Osteoblast (primary cell): ENCODE results near the gene ZNF598. TPM values are rescaled to one million over a fixed set of nuclear protein-coding genes. Genes with fewer than 3 reads are reported as not detected.
"Not testable (repeated sequence)": the region's sequence is repeated elsewhere in the genome, so short reads cannot be mapped to it uniquely, and the experiment has no call there.

Experiments used
- DNase-seq: peaks from one replicate; pipeline ENCODE4 v3.0.0; 2011; ENCODE audit warnings: low spot score, mixed read lengths; ENCODE audit not compliant: insufficient read length; ENCODE audit errors: missing footprints
- H2AFZ ChIP-seq: 2 replicates; pipeline ENCODE4 v1.6.0; 2011; ENCODE audit warnings: mild to moderate bottlenecking, low read length
- H3K27ac ChIP-seq: 2 replicates; pipeline ENCODE4 v1.5.1; 2011; ENCODE audit warnings: mild to moderate bottlenecking, low read depth, low read length, moderate library complexity
- H3K27me3 ChIP-seq: 2 replicates; pipeline ENCODE4 v1.6.0; 2012; ENCODE audit warnings: mild to moderate bottlenecking, control low read depth, inconsistent platforms, low read length, moderate library complexity; ENCODE audit not compliant: insufficient read depth
- H3K36me3 ChIP-seq: 2 replicates; pipeline ENCODE4 v1.5.1; 2011; ENCODE audit warnings: mild to moderate bottlenecking, low read length, control low read depth, moderate library complexity; ENCODE audit not compliant: insufficient read depth
- H3K4me1 ChIP-seq: 2 replicates; pipeline ENCODE4 v1.5.1; 2011; ENCODE audit warnings: mild to moderate bottlenecking, low read length, control low read depth, moderate library complexity; ENCODE audit not compliant: insufficient read depth
- H3K4me2 ChIP-seq: 2 replicates; pipeline ENCODE4 v1.6.0; 2011; ENCODE audit warnings: mild to moderate bottlenecking, low read length; ENCODE audit not compliant: insufficient read depth
- H3K4me3 ChIP-seq: fragments of 200-600 bp; sonication (generic); 3 replicates; pipeline ENCODE4 v1.5.1; 2012; ENCODE audit warnings: mild to moderate bottlenecking, low read length, inconsistent platforms; ENCODE audit not compliant: insufficient read depth
- H3K79me2 ChIP-seq: 2 replicates; pipeline ENCODE4 v1.6.0; 2012; ENCODE audit warnings: mild to moderate bottlenecking, low read length, control low read depth, inconsistent platforms; ENCODE audit not compliant: insufficient read depth
- H3K9me3 ChIP-seq: 2 replicates; pipeline ENCODE4 v1.5.1; 2011; ENCODE audit warnings: low read depth, low read length, control low read depth
- H4K20me1 ChIP-seq: 2 replicates; pipeline ENCODE4 v1.6.0; 2012; ENCODE audit warnings: mild to moderate bottlenecking, low read length, control low read depth; ENCODE audit not compliant: insufficient read depth
- CTCF ChIP-seq: IDR thresholded peaks from 2 replicates; pipeline ENCODE4 v1.5.1; 2011; ENCODE audit warnings: mild to moderate bottlenecking, low read depth, low read length, moderate library complexity; ENCODE audit errors: extremely low read depth
- total RNA-seq: library from RNA; depleted of rRNA; stranded (reverse); fragments of >200 nt; gene quantifications from 2 replicates; pipeline ENCODE4 v1.2.3, GENCODE V29; 2012

The ZNF598 gene
- total RNA-seq, 1 donor: 21.0 TPM

GRCh38 chr16:1965396-1966001, 44.1 kb downstream of the ZNF598 start:
- peaks cover 35% of the 10 kb centered on the region for H4K20me1 ChIP-seq
- H3K79me2 ChIP-seq: peaks cover 55% of the 10 kb centered on the region
- peak; percentile 61 for DNase-seq
- H3K36me3 ChIP-seq: peaks cover 28% of the 10 kb centered on the region
- no peak for TF ChIP-seq CTCF
- peak overlapping the region; percentile 93 for H3K27ac ChIP-seq
- peak overlapping the region; percentile 91 for H3K4me3 ChIP-seq
- H2AFZ ChIP-seq: peak overlapping the region; percentile 76
- H3K27me3 ChIP-seq: no peaks in the 10 kb centered on the region
- peaks cover 22% of the 10 kb centered on the region for H3K4me1 ChIP-seq
- no peaks in the 10 kb centered on the region for H3K9me3 ChIP-seq
- peak overlapping the region; percentile 97 for H3K4me2 ChIP-seq

GRCh38 chr16:1964506-1965395, 44.9 kb downstream of the ZNF598 start, which contains the start of gene RPS2:
Gene RPS2, minus strand, starts transcription at chr16:1964826. Its CDS starts 201 bp downstream, at chr16:1964625.
- no peaks in the 10 kb centered on the region for H3K9me3 ChIP-seq
- H2AFZ ChIP-seq: peak within 1 kb of the TSS; percentile 76
- H4K20me1 ChIP-seq: peaks cover 38% of the 10 kb centered on the region
- H3K4me3 ChIP-seq: peak within 1 kb of the TSS; percentile 91
- peaks cover 28% of the 10 kb centered on the region for H3K36me3 ChIP-seq
- H3K27me3 ChIP-seq: no peaks in the 10 kb centered on the region
- no peak for TF ChIP-seq CTCF
- H3K79me2 ChIP-seq: peaks cover 62% of the 10 kb centered on the region
- peak within 1 kb of the TSS; percentile 98 for H3K4me2 ChIP-seq
- H3K27ac ChIP-seq: peak within 1 kb of the TSS; percentile 93
- peaks cover 24% of the 10 kb centered on the region for H3K4me1 ChIP-seq
- peak; percentile 100 for DNase-seq

GRCh38 chr16:1963806-1964505, 45.7 kb downstream of the ZNF598 start:
- TF ChIP-seq CTCF: no peak
- peak overlapping the region; percentile 93 for H3K27ac ChIP-seq
- H3K4me2 ChIP-seq: peak overlapping the region; percentile 98
- peaks cover 26% of the 10 kb centered on the region for H3K4me1 ChIP-seq
- peak overlapping the region; percentile 91 for H3K4me3 ChIP-seq
- H3K9me3 ChIP-seq: no peaks in the 10 kb centered on the region
- H4K20me1 ChIP-seq: peaks cover 38% of the 10 kb centered on the region
- peaks cover 67% of the 10 kb centered on the region for H3K79me2 ChIP-seq
- no peaks in the 10 kb centered on the region for H3K27me3 ChIP-seq
- peaks cover 28% of the 10 kb centered on the region for H3K36me3 ChIP-seq
- H2AFZ ChIP-seq: no peak overlapping the region
- peak; percentile 83 for DNase-seq

- not testable (repeated sequence) for H2AFZ ChIP-seq, H3K27ac ChIP-seq, H3K9me3 ChIP-seq, H3K27me3 ChIP-seq
- Histone ChIP-seq H3K4me1 (peaks cover 27% of the 10 kb centered on the region), H3K4me3 (peak overlapping the region; percentile 91), H3K4me2 (peak overlapping the region; percentile 98), H3K79me2 (peaks cover 67% of the 10 kb centered on the region), H3K36me3 (peaks cover 28% of the 10 kb centered on the region), H4K20me1 (peaks cover 38% of the 10 kb centered on the region)
- DNase-seq: peak; percentile 45
These were observed 47.2 kb downstream of the ZNF598 start for GRCh38 chr16:1962161-1963153.
